ENCODE data around the gene CFAP73. TPM values are rescaled to one million over a fixed set of nuclear protein-coding genes. Genes with fewer than 3 reads are reported as not detected.

CFAP73 gene
- total RNA-seq, 4 donors from 2014 or later = 0.56 TPM; not detected in 3

GRCh38 chr12:113186666-113187325 is 37.3 kb downstream of the CFAP73 start:
- DNase-seq = no peak
- WGBS, 2 donors = 96 to 98% methylated on average over 8 to 14 of the region's 16 CpGs
- H3K36me3 ChIP-seq = peaks cover 6 to 18% of the 10 kb centered on the region in 2 donors
- H3K4me3 ChIP-seq (replicated peaks in 1 of 3) = no peak overlapping the region
- no peaks in the 10 kb centered on the region for H3K9me3 ChIP-seq
- TF ChIP-seq CTCF (IDR thresholded peaks at IDR 0.05) (no peak), POLR2A (IDR thresholded peaks at IDR 0.05) (no peak)
- H3K27me3 ChIP-seq = no peaks in the 10 kb centered on the region
- H3K4me1 ChIP-seq = peaks cover 12 to 23% of the 10 kb centered on the region in 2 donors
- H3K27ac ChIP-seq = peak overlapping the region in 2 of 3 donors; percentile 6 to 92
- intact Hi-C loops (cut with DNase I) = no loop called here

GRCh38 chr12:113189361-113189760 is 39.8 kb downstream of the CFAP73 start:
- H3K9me3 ChIP-seq = no peaks in the 10 kb centered on the region
- peaks cover 6 to 20% of the 10 kb centered on the region in 2 donors for H3K4me1 ChIP-seq
- no peak for DNase-seq
- no peak overlapping the region for H3K27ac ChIP-seq
- no peaks in the 10 kb centered on the region for H3K27me3 ChIP-seq
- intact Hi-C loops (cut with DNase I) = no loop called here
- no peak overlapping the region for H3K4me3 ChIP-seq (replicated peaks in 1 of 3)
- WGBS, 2 donors = 72 to 86% methylated on average over 2 of the region's 2 CpGs
- TF ChIP-seq POLR2A (IDR thresholded peaks at IDR 0.05) = no peak
- H3K36me3 ChIP-seq = peaks cover 10 to 18% of the 10 kb centered on the region in 2 donors

GRCh38 chr12:113190761-113191160 is 41.2 kb downstream of the CFAP73 start:
- WGBS, 2 donors = 85 to 90% methylated on average over 3 to 4 of the region's 4 CpGs
- no peak for DNase-seq
- Histone ChIP-seq H3K4me3 (replicated peaks in 1 of 3) (no peak overlapping the region), H3K27ac (no peak overlapping the region), H3K9me3 (no peaks in the 10 kb centered on the region), H3K4me1 (peaks cover 5 to 19% of the 10 kb centered on the region in 2 donors), H3K27me3 (no peaks in the 10 kb centered on the region), H3K36me3 (peaks cover 10 to 18% of the 10 kb centered on the region in 2 donors)
- intact Hi-C loops (cut with DNase I) = loop anchor here (10.0 kb wide), 2 partner anchors 144 to 234 kb away; partner anchors contain the start of genes SDSL and SLC8B1
- TF ChIP-seq POLR2A (IDR thresholded peaks at IDR 0.05) (no peak), CTCF (IDR thresholded peaks at IDR 0.05) (no peak)

GRCh38 chr12:113191227-113191626 is 41.7 kb downstream of the CFAP73 start:
- H3K9me3 ChIP-seq = no peaks in the 10 kb centered on the region
- WGBS, 2 donors = 96 to 100% methylated on average over 3 to 17 of the region's 19 CpGs
- H3K4me3 ChIP-seq (replicated peaks in 1 of 3) = no peak overlapping the region
- H3K36me3 ChIP-seq = peaks cover 10 to 18% of the 10 kb centered on the region in 2 donors
- TF ChIP-seq POLR2A (IDR thresholded peaks at IDR 0.05) (no peak), CTCF (IDR thresholded peaks at IDR 0.05) (no peak)
- no peak overlapping the region for H3K27ac ChIP-seq
- intact Hi-C loops (cut with DNase I) = loop anchor here (10.0 kb wide), 2 partner anchors 144 to 234 kb away; partner anchors contain the start of genes SDSL and SLC8B1
- peaks cover 3 to 17% of the 10 kb centered on the region in 2 donors for H3K4me1 ChIP-seq
- H3K27me3 ChIP-seq = no peaks in the 10 kb centered on the region
- no peak for DNase-seq

- Histone ChIP-seq H3K27me3 (no peaks in the 10 kb centered on the region), H3K27ac (no peak overlapping the region), H3K4me3 (replicated peaks in 1 of 3) (no peak overlapping the region), H3K4me1 (peaks cover 0 to 13% of the 10 kb centered on the region in 2 donors), H3K36me3 (peaks cover 10 to 18% of the 10 kb centered on the region in 2 donors), H3K9me3 (no peaks in the 10 kb centered on the region)
- no peak for DNase-seq
- WGBS, 2 donors = 83 to 90% methylated on average over 3 to 4 of the region's 4 CpGs
- intact Hi-C loops (cut with DNase I) = loop anchor here (10.0 kb wide), 2 partner anchors 140 to 230 kb away; partner anchors contain the start of genes SDSL and SLC8B1
- no peak for TF ChIP-seq POLR2A (IDR thresholded peaks at IDR 0.05)
- TF ChIP-seq CTCF (IDR thresholded peaks at IDR 0.05) = no peak
Observed at GRCh38 chr12:113194971-113195391, 45.5 kb downstream of the CFAP73 start.
